Measurements from ENCODE around the gene C4B.
"Not testable (repeated sequence)": the region's sequence is repeated elsewhere in the genome, so short reads cannot be mapped to it uniquely, and the experiment has no call there.

C4B gene

GRCh38 chr6:32014547-32014946 lies at the start of gene C4B:
Gene C4B (plus strand): TSS chr6:32014795. CDS start chr6:32014846, 51 bp downstream.
- not testable (repeated sequence) for DNase-seq (ENCODE audit: low read depth); H3K4me3 ChIP-seq (ENCODE audit: low read length)

GRCh38 chr6:31965700-31966099 lies 48.9 kb upstream of the C4B start:
- no peak for TF ChIP-seq CTCF (conservative IDR thresholded peaks at IDR 0.05; ENCODE audit: low read length)
- H3K4me3 ChIP-seq (ENCODE audit: low read length): no peak overlapping the region
- no peak for DNase-seq (ENCODE audit: low read depth)

GRCh38 chr6:31966506-31966905 lies 48.1 kb upstream of the C4B start:
- no peak for DNase-seq (ENCODE audit: low read depth)
- H3K4me3 ChIP-seq (ENCODE audit: low read length): no peak overlapping the region
- TF ChIP-seq CTCF (conservative IDR thresholded peaks at IDR 0.05; ENCODE audit: low read length): no peak

- TF ChIP-seq CTCF (conservative IDR thresholded peaks at IDR 0.05; ENCODE audit: low read length): no peak
- no peak overlapping the region for H3K4me3 ChIP-seq (ENCODE audit: low read length)
- no peak for DNase-seq (ENCODE audit: low read depth)
Measured at GRCh38 chr6:31966997-31967925, 47.3 kb upstream of the C4B start.

GRCh38 chr6:31967926-31968320 lies 46.7 kb upstream of the C4B start:
- DNase-seq (ENCODE audit: low read depth): no peak
- H3K4me3 ChIP-seq (ENCODE audit: low read length): no peak overlapping the region
- no peak for TF ChIP-seq CTCF (conservative IDR thresholded peaks at IDR 0.05; ENCODE audit: low read length)

- no peak for TF ChIP-seq CTCF (conservative IDR thresholded peaks at IDR 0.05; ENCODE audit: low read length)
- no peak overlapping the region for H3K4me3 ChIP-seq (ENCODE audit: low read length)
- no peak for DNase-seq (ENCODE audit: low read depth)
Measured at GRCh38 chr6:31968326-31968725, 46.3 kb upstream of the C4B start.

- TF ChIP-seq CTCF (conservative IDR thresholded peaks at IDR 0.05; ENCODE audit: low read length): no peak
- DNase-seq (ENCODE audit: low read depth): no peak
- no peak overlapping the region for H3K4me3 ChIP-seq (ENCODE audit: low read length)
Measured at GRCh38 chr6:31968791-31969711, 45.5 kb upstream of the C4B start.

Measured in AG10803 (cell line).